GM23338 (cell line): ENCODE data around the gene PUS7. TPM values are rescaled to one million over a fixed set of nuclear protein-coding genes. Genes with fewer than 3 reads are reported as not detected.

Source experiments
- ATAC-seq: fragments of 200-7000 bp; cut with Tn5 transposase; 3 replicates; pipeline ENCODE4 v1.9.1; 2020
- DNase-seq: peaks from one replicate; pipeline ENCODE4 v3.0.0-alpha.2; 2015; ENCODE audit warnings: low spot score
- H2AFZ ChIP-seq: fragments of 200-600 bp; sonication (generic); 2 replicates; pipeline ENCODE4 v1.8.0; 2016; ENCODE audit warnings: antibody characterized with exemption, mild to moderate bottlenecking, moderate library complexity
- H3F3A ChIP-seq: fragments of 200-600 bp; sonication (generic); replicated peaks from 2 replicates; pipeline ENCODE4 v1.8.0; 2017; ENCODE audit warnings: antibody characterized with exemption, mixed run types, low read depth
- H3K27ac ChIP-seq: fragments of 200-600 bp; sonication (generic); 2 replicates; pipeline ENCODE4 v1.6.1; 2016; ENCODE audit warnings: low read depth
- H3K27me3 ChIP-seq: fragments of 200-600 bp; sonication (generic); 2 replicates; pipeline ENCODE4 v1.8.0; 2016; ENCODE audit warnings: mild to moderate bottlenecking, mixed run types, moderate library complexity; ENCODE audit not compliant: insufficient read depth
- H3K36me3 ChIP-seq: fragments of 200-600 bp; sonication (generic); 2 replicates; pipeline ENCODE4 v1.8.0; 2016; ENCODE audit warnings: mild to moderate bottlenecking; ENCODE audit not compliant: insufficient read depth
- H3K4me1 ChIP-seq: fragments of 200-600 bp; sonication (generic); 2 replicates; pipeline ENCODE4 v1.8.0; 2016; ENCODE audit warnings: mild to moderate bottlenecking, moderate library complexity; ENCODE audit not compliant: insufficient read depth
- H3K4me2 ChIP-seq: fragments of 200-600 bp; sonication (generic); 2 replicates; pipeline ENCODE4 v1.7.1; 2017; ENCODE audit warnings: mixed run types
- H3K4me3 ChIP-seq: fragments of 200-600 bp; sonication (generic); 2 replicates; pipeline ENCODE4 v1.6.1; 2016; ENCODE audit warnings: mixed run types
- H3K79me2 ChIP-seq: fragments of 200-600 bp; sonication (generic); replicated peaks from 2 replicates; pipeline ENCODE4 v1.8.0; 2017; ENCODE audit warnings: mild to moderate bottlenecking; ENCODE audit not compliant: insufficient read depth
- H3K9me2 ChIP-seq: fragments of 200-600 bp; sonication (generic); 2 replicates; pipeline ENCODE4 v1.8.0; 2017; ENCODE audit not compliant: insufficient read depth
- H4K20me1 ChIP-seq: fragments of 200-600 bp; sonication (generic); replicated peaks from 2 replicates; pipeline ENCODE4 v1.8.0; 2017; ENCODE audit warnings: mild to moderate bottlenecking; ENCODE audit not compliant: insufficient read depth
- H3K27ac Mint-ChIP-seq: 2 replicates; pipeline ENCODE4 v1.8.0; 2020; ENCODE audit warnings: inconsistent platforms, mild to moderate bottlenecking, moderate library complexity, mixed read lengths
- H3K27me3 Mint-ChIP-seq: 3 replicates; pipeline ENCODE4 v1.8.0; 2022; ENCODE audit warnings: low read depth, mild to moderate bottlenecking, moderate library complexity, mixed read lengths, inconsistent platforms; ENCODE audit not compliant: insufficient read depth, poor library complexity
- H3K36me3 Mint-ChIP-seq: 3 replicates; pipeline ENCODE4 v1.8.0; 2021; ENCODE audit warnings: low read depth, mild to moderate bottlenecking, inconsistent platforms, moderate library complexity, mixed read lengths
- H3K4me1 Mint-ChIP-seq: 3 replicates; pipeline ENCODE4 v1.8.0; 2020; ENCODE audit warnings: mild to moderate bottlenecking, inconsistent platforms, mixed read lengths
- H3K4me3 Mint-ChIP-seq: 3 replicates; pipeline ENCODE4 v1.8.0; 2021; ENCODE audit warnings: moderate library complexity, mild to moderate bottlenecking, inconsistent platforms, mixed read lengths
- H3K9me3 Mint-ChIP-seq: 3 replicates; pipeline ENCODE4 v1.8.0; 2020; ENCODE audit warnings: moderate library complexity, mild to moderate bottlenecking, inconsistent platforms, mixed read lengths
- CREB1 ChIP-seq: fragments of 250-450 bp; sonication (Bioruptor Pico); IDR thresholded peaks from 2 replicates; pipeline ENCODE4 v1.5.0; 2020; ENCODE audit warnings: low read depth, mild to moderate bottlenecking, moderate library complexity
- EZH2 ChIP-seq: fragments of 200-600 bp; sonication (generic); IDR thresholded peaks from one replicate; pipeline ENCODE4 v1.8.0; 2017; ENCODE audit warnings: antibody characterized with exemption, mild to moderate bottlenecking, low read depth; ENCODE audit not compliant: unreplicated experiment
- EZH2phosphoT487 ChIP-seq: fragments of 200-600 bp; sonication (generic); IDR thresholded peaks from one replicate; pipeline ENCODE4 v1.8.1; 2018; ENCODE audit warnings: antibody characterized with exemption; ENCODE audit not compliant: unreplicated experiment
- JUNB ChIP-seq: IDR thresholded peaks from one replicate; pipeline ENCODE4 v1.6.1; 2016; ENCODE audit warnings: antibody characterized with exemption; ENCODE audit not compliant: unreplicated experiment
- NANOG ChIP-seq: IDR thresholded peaks from 2 replicates; pipeline ENCODE4 v1.6.1; 2016; ENCODE audit warnings: antibody characterized with exemption, borderline replicate concordance
- POLR2AphosphoS5 ChIP-seq: IDR thresholded peaks from 2 replicates; pipeline ENCODE4 v1.6.1; 2016; ENCODE audit warnings: antibody characterized with exemption, low read depth
- ZNF114 ChIP-seq: fragments of 250-450 bp; sonication (Bioruptor Pico); IDR thresholded peaks from 2 replicates; pipeline ENCODE4 v1.5.0; 2020; ENCODE audit warnings: mild to moderate bottlenecking, moderate library complexity
- ZNF331 ChIP-seq: fragments of 250-450 bp; sonication (Bioruptor Pico); IDR thresholded peaks from 2 replicates; pipeline ENCODE4 v1.5.0; 2020; ENCODE audit warnings: low read depth, mild to moderate bottlenecking, moderate library complexity
- polyA plus RNA-seq: library from polyadenylated mRNA; unstranded; fragments of >200 nt; fragmentation: Nextera tagmentation; extraction: Ambion mirVana; gene quantifications from 2 replicates; pipeline ENCODE4 v1.2.1, GENCODE V29; 2016
- total RNA-seq: library from RNA; depleted of rRNA; stranded (reverse); fragments of >200 nt; shearing (Covaris generic); gene quantifications from 2 replicates; pipeline ENCODE4 v1.2.3, GENCODE V29; 2014
- TF ChIP-seq, protein P1 (sequence below), 2 experiments: fragments of 200-600 bp in 1 of 2; sonication (generic) in 1 of 2; conservative IDR thresholded peaks; 2 replicates each; pipeline versions ENCODE4 v1.5.1 to v1.6.1; 2016 to 2017; ENCODE audit warnings: antibody characterized with exemption in 2 of 2, low read depth in 2 of 2, mild to moderate bottlenecking in 2 of 2, moderate library complexity in 1 of 2
- TF ChIP-seq, protein P2 (sequence below): IDR thresholded peaks from one replicate; pipeline ENCODE4 v1.6.1; 2018; ENCODE audit warnings: antibody characterized with exemption; ENCODE audit not compliant: unreplicated experiment
- TF ChIP-seq, protein P3 (sequence below): IDR thresholded peaks from 2 replicates; pipeline ENCODE4 v1.6.1; 2016; ENCODE audit warnings: antibody characterized with exemption

PUS7 gene
- total and polyA plus RNA-seq, 2 experiments from 2014 or later, result 34.8 to 62.2 TPM

DNA sequence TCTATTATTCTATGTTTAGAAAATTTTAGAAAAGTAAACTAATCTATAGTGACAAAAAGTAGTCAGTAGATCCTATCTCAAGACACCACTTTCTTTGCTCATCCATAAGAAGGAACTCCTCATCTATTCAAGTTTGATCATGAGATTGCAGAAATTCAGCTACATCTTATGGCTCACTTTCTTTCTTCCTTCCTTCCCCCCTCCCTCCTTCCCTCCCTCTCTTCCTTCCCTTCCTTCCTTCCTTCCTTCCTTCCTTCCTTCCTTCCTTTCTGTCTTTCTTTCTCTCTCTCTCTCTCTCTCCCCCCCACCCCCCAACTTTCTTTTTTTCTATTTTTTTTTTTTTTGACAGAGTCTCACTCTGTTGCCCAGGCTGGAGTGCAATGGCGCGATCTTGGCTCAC is 98.1 kb downstream of the PUS7 start:
- H3K4me1 Mint-ChIP-seq, result no peaks in the 10 kb centered on the region
- no peaks in the 10 kb centered on the region for H3K9me2 ChIP-seq
- no peak overlapping the region for H3K27ac Mint-ChIP-seq
- no peaks in the 10 kb centered on the region for H3K27me3 Mint-ChIP-seq
- no peak overlapping the region for H2AFZ ChIP-seq
- no peaks in the 10 kb centered on the region for H4K20me1 ChIP-seq
- no peaks in the 10 kb centered on the region for H3K36me3 Mint-ChIP-seq
- no peaks in the 10 kb centered on the region for H3K4me1 ChIP-seq
- H3K27me3 ChIP-seq, result no peaks in the 10 kb centered on the region
- H3K4me2 ChIP-seq, result no peak overlapping the region
- no peak overlapping the region for H3K4me3 ChIP-seq
- no peak overlapping the region for H3K27ac ChIP-seq
- H3K9me3 Mint-ChIP-seq, result no peaks in the 10 kb centered on the region; the same call in 2 of the 3 replicates
- no peaks in the 10 kb centered on the region for H3K36me3 ChIP-seq
- no peaks in the 10 kb centered on the region for H3K79me2 ChIP-seq
- H3K4me3 Mint-ChIP-seq, result no peak overlapping the region
- ATAC-seq (no peak), DNase-seq (no peak)
- TF ChIP-seq NANOG, result no peak
- TF ChIP-seq, protein P1, sequence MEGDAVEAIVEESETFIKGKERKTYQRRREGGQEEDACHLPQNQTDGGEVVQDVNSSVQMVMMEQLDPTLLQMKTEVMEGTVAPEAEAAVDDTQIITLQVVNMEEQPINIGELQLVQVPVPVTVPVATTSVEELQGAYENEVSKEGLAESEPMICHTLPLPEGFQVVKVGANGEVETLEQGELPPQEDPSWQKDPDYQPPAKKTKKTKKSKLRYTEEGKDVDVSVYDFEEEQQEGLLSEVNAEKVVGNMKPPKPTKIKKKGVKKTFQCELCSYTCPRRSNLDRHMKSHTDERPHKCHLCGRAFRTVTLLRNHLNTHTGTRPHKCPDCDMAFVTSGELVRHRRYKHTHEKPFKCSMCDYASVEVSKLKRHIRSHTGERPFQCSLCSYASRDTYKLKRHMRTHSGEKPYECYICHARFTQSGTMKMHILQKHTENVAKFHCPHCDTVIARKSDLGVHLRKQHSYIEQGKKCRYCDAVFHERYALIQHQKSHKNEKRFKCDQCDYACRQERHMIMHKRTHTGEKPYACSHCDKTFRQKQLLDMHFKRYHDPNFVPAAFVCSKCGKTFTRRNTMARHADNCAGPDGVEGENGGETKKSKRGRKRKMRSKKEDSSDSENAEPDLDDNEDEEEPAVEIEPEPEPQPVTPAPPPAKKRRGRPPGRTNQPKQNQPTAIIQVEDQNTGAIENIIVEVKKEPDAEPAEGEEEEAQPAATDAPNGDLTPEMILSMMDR (conservative IDR thresholded peaks at IDR 0.05; ENCODE audit: low read depth in 2 of 2), result no peak
- TF ChIP-seq JUNB, result no peak
- TF ChIP-seq POLR2AphosphoS5, result no peak
- TF ChIP-seq, protein P2, sequence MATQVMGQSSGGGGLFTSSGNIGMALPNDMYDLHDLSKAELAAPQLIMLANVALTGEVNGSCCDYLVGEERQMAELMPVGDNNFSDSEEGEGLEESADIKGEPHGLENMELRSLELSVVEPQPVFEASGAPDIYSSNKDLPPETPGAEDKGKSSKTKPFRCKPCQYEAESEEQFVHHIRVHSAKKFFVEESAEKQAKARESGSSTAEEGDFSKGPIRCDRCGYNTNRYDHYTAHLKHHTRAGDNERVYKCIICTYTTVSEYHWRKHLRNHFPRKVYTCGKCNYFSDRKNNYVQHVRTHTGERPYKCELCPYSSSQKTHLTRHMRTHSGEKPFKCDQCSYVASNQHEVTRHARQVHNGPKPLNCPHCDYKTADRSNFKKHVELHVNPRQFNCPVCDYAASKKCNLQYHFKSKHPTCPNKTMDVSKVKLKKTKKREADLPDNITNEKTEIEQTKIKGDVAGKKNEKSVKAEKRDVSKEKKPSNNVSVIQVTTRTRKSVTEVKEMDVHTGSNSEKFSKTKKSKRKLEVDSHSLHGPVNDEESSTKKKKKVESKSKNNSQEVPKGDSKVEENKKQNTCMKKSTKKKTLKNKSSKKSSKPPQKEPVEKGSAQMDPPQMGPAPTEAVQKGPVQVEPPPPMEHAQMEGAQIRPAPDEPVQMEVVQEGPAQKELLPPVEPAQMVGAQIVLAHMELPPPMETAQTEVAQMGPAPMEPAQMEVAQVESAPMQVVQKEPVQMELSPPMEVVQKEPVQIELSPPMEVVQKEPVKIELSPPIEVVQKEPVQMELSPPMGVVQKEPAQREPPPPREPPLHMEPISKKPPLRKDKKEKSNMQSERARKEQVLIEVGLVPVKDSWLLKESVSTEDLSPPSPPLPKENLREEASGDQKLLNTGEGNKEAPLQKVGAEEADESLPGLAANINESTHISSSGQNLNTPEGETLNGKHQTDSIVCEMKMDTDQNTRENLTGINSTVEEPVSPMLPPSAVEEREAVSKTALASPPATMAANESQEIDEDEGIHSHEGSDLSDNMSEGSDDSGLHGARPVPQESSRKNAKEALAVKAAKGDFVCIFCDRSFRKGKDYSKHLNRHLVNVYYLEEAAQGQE, result no peak
- TF ChIP-seq ZNF331 (CRISPR knock-in tag), result no peak
- TF ChIP-seq ZNF114 (CRISPR knock-in tag), result no peak
- no peak for TF ChIP-seq EZH2
- TF ChIP-seq, protein P3, sequence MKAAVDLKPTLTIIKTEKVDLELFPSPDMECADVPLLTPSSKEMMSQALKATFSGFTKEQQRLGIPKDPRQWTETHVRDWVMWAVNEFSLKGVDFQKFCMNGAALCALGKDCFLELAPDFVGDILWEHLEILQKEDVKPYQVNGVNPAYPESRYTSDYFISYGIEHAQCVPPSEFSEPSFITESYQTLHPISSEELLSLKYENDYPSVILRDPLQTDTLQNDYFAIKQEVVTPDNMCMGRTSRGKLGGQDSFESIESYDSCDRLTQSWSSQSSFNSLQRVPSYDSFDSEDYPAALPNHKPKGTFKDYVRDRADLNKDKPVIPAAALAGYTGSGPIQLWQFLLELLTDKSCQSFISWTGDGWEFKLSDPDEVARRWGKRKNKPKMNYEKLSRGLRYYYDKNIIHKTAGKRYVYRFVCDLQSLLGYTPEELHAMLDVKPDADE, result no peak
- TF ChIP-seq EZH2phosphoT487, result no peak
- no peak for TF ChIP-seq CREB1 (CRISPR knock-in tag)
- no peaks in the 10 kb centered on the region for H3F3A ChIP-seq
